ENCODE data around the gene TBC1D32.

TBC1D32 gene

GRCh38 chr6:121187833-121188200 is 146.5 kb downstream of the TBC1D32 start:
- no peaks in the 10 kb centered on the region for H3K79me2 ChIP-seq (ENCODE audit: control insufficient read depth, insufficient read depth, low read length, poor library complexity)
- no peaks in the 10 kb centered on the region for H3K4me1 ChIP-seq (ENCODE audit: control insufficient read depth in 1 of 2, insufficient read depth in 2 of 2, low read length in 2 of 2)
- H2BK5ac ChIP-seq (ENCODE audit: low read depth, low read length, poor library complexity) = no peak overlapping the region

DNA sequence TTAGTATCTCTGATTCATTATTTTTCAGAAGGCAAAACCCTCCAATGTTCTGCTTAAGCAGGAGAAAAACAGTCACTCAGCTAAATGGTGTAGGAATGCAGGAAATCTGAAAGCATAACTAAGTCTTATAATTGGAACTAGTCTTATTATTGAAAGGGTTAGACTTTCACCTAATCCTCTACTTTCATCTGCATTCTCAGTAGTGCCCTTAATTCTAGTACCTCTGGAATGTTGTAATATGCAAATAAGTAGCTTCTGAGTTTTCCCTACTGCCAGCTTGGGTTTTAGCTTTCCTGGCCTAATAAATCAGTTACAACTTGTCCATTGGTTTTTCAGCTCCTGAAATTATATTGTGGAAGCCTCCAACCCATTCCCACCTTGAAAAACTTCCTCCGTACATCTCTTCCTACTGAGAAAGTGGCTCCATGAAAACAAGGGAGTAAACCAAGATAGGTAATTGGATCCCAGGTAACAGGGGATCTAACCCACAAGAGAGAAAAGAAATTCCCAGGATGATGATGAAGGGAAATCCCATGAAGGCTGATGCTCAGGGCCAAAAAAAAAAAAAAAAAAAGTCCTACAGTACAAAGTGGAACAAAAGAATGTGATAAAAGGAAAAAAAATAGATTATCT is 147.0 kb downstream of the TBC1D32 start:
- H3K4me1 ChIP-seq (ENCODE audit: control insufficient read depth in 1 of 2, insufficient read depth in 2 of 2, low read length in 2 of 2) = no peaks in the 10 kb centered on the region
- no peak overlapping the region for H4K91ac ChIP-seq (ENCODE audit: low read depth, low read length)
- H3K23ac ChIP-seq (ENCODE audit: low read length) = no peak overlapping the region
- H2BK120ac ChIP-seq (ENCODE audit: insufficient read depth, low read length, poor library complexity) = no peak overlapping the region
- no peak overlapping the region for H2AFZ ChIP-seq (ENCODE audit: insufficient read depth, low read length, poor library complexity)
- no peaks in the 10 kb centered on the region for H3K79me2 ChIP-seq (ENCODE audit: control insufficient read depth, insufficient read depth, low read length, poor library complexity)
- no peak overlapping the region for H2BK5ac ChIP-seq (ENCODE audit: low read depth, low read length, poor library complexity)
- H3K4me2 ChIP-seq (ENCODE audit: low read length) = no peak overlapping the region
- no peak overlapping the region for H3K14ac ChIP-seq (ENCODE audit: low read length)
- H3K27me3 ChIP-seq (ENCODE audit: insufficient read depth, low read length) = no peaks in the 10 kb centered on the region
- H2AK5ac ChIP-seq (ENCODE audit: low read length) = no peak overlapping the region
- H4K12ac ChIP-seq (ENCODE audit: low read depth, low read length) = no peak overlapping the region
- no peak overlapping the region for H4K8ac ChIP-seq (ENCODE audit: low read depth, low read length)
- no peak overlapping the region for H3K18ac ChIP-seq (ENCODE audit: low read length)
- H3K4ac ChIP-seq (ENCODE audit: low read depth, low read length) = no peak overlapping the region
- no peak overlapping the region for H2BK12ac ChIP-seq (ENCODE audit: low read length)
- peak in 1 of 2 donors; percentile 3 for DNase-seq
- H3K9ac ChIP-seq (ENCODE audit: low read length) = no peak overlapping the region
- no peak overlapping the region for H3K27ac ChIP-seq (ENCODE audit: low read depth, low read length)
- H3K79me1 ChIP-seq (ENCODE audit: low read length) = no peaks in the 10 kb centered on the region
- WGBS (ENCODE audit: extremely low coverage, insufficient coverage, insufficient read length) = no CpG with 5 or more reads among the region's 1 CpG
- H3K9me3 ChIP-seq (ENCODE audit: insufficient read depth, low read depth, low read length) = no peaks in the 10 kb centered on the region
- H3K36me3 ChIP-seq (ENCODE audit: control insufficient read depth in 1 of 2, insufficient read depth in 2 of 2, low read length in 2 of 2) = no peaks in the 10 kb centered on the region
- H3K4me3 ChIP-seq (ENCODE audit: low read depth, low read length) = no peak overlapping the region

More at GRCh38 chr6:121187833-121188200, 146.5 kb downstream of the TBC1D32 start:
- DNase-seq = peak in 1 of 2 donors; percentile 81
- Histone ChIP-seq H3K79me1 (ENCODE audit: low read length) (no peaks in the 10 kb centered on the region), H3K36me3 (ENCODE audit: control insufficient read depth in 1 of 2, insufficient read depth in 2 of 2, low read length in 2 of 2) (no peaks in the 10 kb centered on the region), H2AK5ac (ENCODE audit: low read length) (no peak overlapping the region), H4K8ac (ENCODE audit: low read depth, low read length) (no peak overlapping the region), H3K18ac (ENCODE audit: low read length) (no peak overlapping the region), H4K12ac (ENCODE audit: low read depth, low read length) (no peak overlapping the region), H3K4me2 (ENCODE audit: low read length) (no peak overlapping the region), H3K14ac (ENCODE audit: low read length) (no peak overlapping the region), H3K4ac (ENCODE audit: low read depth, low read length) (no peak overlapping the region), H3K23ac (ENCODE audit: low read length) (no peak overlapping the region), H3K27ac (ENCODE audit: low read depth, low read length) (no peak overlapping the region), H2AFZ (ENCODE audit: insufficient read depth, low read length, poor library complexity) (no peak overlapping the region), H2BK120ac (ENCODE audit: insufficient read depth, low read length, poor library complexity) (no peak overlapping the region), H3K9ac (ENCODE audit: low read length) (no peak overlapping the region), H2BK12ac (ENCODE audit: low read length) (no peak overlapping the region), H3K27me3 (ENCODE audit: insufficient read depth, low read length) (no peaks in the 10 kb centered on the region), H3K9me3 (ENCODE audit: insufficient read depth, low read depth, low read length) (no peaks in the 10 kb centered on the region), H4K91ac (ENCODE audit: low read depth, low read length) (no peak overlapping the region), H3K4me3 (ENCODE audit: low read depth, low read length) (no peak overlapping the region)
- WGBS (ENCODE audit: extremely low coverage, insufficient coverage, insufficient read length) = no CpG with 5 or more reads among the region's 1 CpG

- H4K12ac ChIP-seq (ENCODE audit: low read depth, low read length) = no peak overlapping the region
- H3K9ac ChIP-seq (ENCODE audit: low read length) = no peak overlapping the region
- no peaks in the 10 kb centered on the region for H3K36me3 ChIP-seq (ENCODE audit: control insufficient read depth in 1 of 2, insufficient read depth in 2 of 2, low read length in 2 of 2)
- H3K9me3 ChIP-seq (ENCODE audit: insufficient read depth, low read depth, low read length) = no peaks in the 10 kb centered on the region
- no CpG with 5 or more reads among the region's 1 CpG for WGBS (ENCODE audit: extremely low coverage, insufficient coverage, insufficient read length)
- no peak overlapping the region for H4K91ac ChIP-seq (ENCODE audit: low read depth, low read length)
- no peak overlapping the region for H3K4ac ChIP-seq (ENCODE audit: low read depth, low read length)
- H2BK12ac ChIP-seq (ENCODE audit: low read length) = no peak overlapping the region
- H3K23ac ChIP-seq (ENCODE audit: low read length) = no peak overlapping the region
- no peak overlapping the region for H2BK5ac ChIP-seq (ENCODE audit: low read depth, low read length, poor library complexity)
- no peak overlapping the region for H3K14ac ChIP-seq (ENCODE audit: low read length)
- H3K18ac ChIP-seq (ENCODE audit: low read length) = no peak overlapping the region
- no peak overlapping the region for H3K4me3 ChIP-seq (ENCODE audit: low read depth, low read length)
- no peak overlapping the region for H3K27ac ChIP-seq (ENCODE audit: low read depth, low read length)
- no peaks in the 10 kb centered on the region for H3K79me1 ChIP-seq (ENCODE audit: low read length)
- no peaks in the 10 kb centered on the region for H3K79me2 ChIP-seq (ENCODE audit: control insufficient read depth, insufficient read depth, low read length, poor library complexity)
- H2AFZ ChIP-seq (ENCODE audit: insufficient read depth, low read length, poor library complexity) = no peak overlapping the region
- H3K27me3 ChIP-seq (ENCODE audit: insufficient read depth, low read length) = no peaks in the 10 kb centered on the region
- no peaks in the 10 kb centered on the region for H3K4me1 ChIP-seq (ENCODE audit: control insufficient read depth in 1 of 2, insufficient read depth in 2 of 2, low read length in 2 of 2)
- DNase-seq = no peak
- H2BK120ac ChIP-seq (ENCODE audit: insufficient read depth, low read length, poor library complexity) = no peak overlapping the region
- no peak overlapping the region for H2AK5ac ChIP-seq (ENCODE audit: low read length)
- H3K4me2 ChIP-seq (ENCODE audit: low read length) = no peak overlapping the region
- H4K8ac ChIP-seq (ENCODE audit: low read depth, low read length) = no peak overlapping the region
These were observed 150.5 kb downstream of the TBC1D32 start for GRCh38 chr6:121183742-121184141.

DNA sequence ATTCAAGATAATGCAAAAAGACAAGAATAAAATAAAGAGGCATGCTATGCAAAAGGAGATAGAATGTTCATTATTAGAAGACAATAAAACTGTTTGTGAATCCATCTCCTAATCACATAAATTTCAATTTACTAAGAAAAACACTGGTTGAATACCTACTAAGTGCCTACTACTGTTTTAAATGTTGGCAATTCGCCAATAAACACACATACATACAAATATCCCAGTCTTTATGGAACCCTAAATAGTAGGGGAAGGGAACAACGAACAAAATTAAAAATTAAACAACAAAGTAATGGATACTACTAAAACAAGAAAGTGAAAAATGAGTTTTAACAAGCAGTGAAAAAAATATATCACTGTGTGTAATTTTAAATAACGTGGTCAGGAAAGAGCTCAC is 158.5 kb downstream of the TBC1D32 start:
- H4K91ac ChIP-seq (ENCODE audit: low read depth, low read length) = no peak overlapping the region
- no peaks in the 10 kb centered on the region for H3K27me3 ChIP-seq (ENCODE audit: insufficient read depth, low read length)
- no peak overlapping the region for H3K14ac ChIP-seq (ENCODE audit: low read length)
- H3K36me3 ChIP-seq (ENCODE audit: control insufficient read depth in 1 of 2, insufficient read depth in 2 of 2, low read length in 2 of 2) = no peaks in the 10 kb centered on the region
- H2BK120ac ChIP-seq (ENCODE audit: insufficient read depth, low read length, poor library complexity) = no peak overlapping the region
- H3K4me3 ChIP-seq (ENCODE audit: low read depth, low read length) = no peak overlapping the region
- H3K4me1 ChIP-seq (ENCODE audit: control insufficient read depth in 1 of 2, insufficient read depth in 2 of 2, low read length in 2 of 2) = no peaks in the 10 kb centered on the region
- H4K8ac ChIP-seq (ENCODE audit: low read depth, low read length) = no peak overlapping the region
- H2AFZ ChIP-seq (ENCODE audit: insufficient read depth, low read length, poor library complexity) = no peak overlapping the region
- no peak for DNase-seq
- H3K79me1 ChIP-seq (ENCODE audit: low read length) = no peaks in the 10 kb centered on the region
- H3K9me3 ChIP-seq (ENCODE audit: insufficient read depth, low read depth, low read length) = no peaks in the 10 kb centered on the region
- no peak overlapping the region for H2BK12ac ChIP-seq (ENCODE audit: low read length)
- WGBS (ENCODE audit: extremely low coverage, insufficient coverage, insufficient read length) = no CpG with 5 or more reads among the region's 3 CpGs
- no peaks in the 10 kb centered on the region for H3K79me2 ChIP-seq (ENCODE audit: control insufficient read depth, insufficient read depth, low read length, poor library complexity)
- no peak overlapping the region for H2AK5ac ChIP-seq (ENCODE audit: low read length)
- H3K4me2 ChIP-seq (ENCODE audit: low read length) = no peak overlapping the region
- no peak overlapping the region for H3K27ac ChIP-seq (ENCODE audit: low read depth, low read length)
- no peak overlapping the region for H3K23ac ChIP-seq (ENCODE audit: low read length)
- no peak overlapping the region for H4K12ac ChIP-seq (ENCODE audit: low read depth, low read length)
- no peak overlapping the region for H3K4ac ChIP-seq (ENCODE audit: low read depth, low read length)
- H3K18ac ChIP-seq (ENCODE audit: low read length) = no peak overlapping the region
- H3K9ac ChIP-seq (ENCODE audit: low read length) = no peak overlapping the region
- no peak overlapping the region for H2BK5ac ChIP-seq (ENCODE audit: low read depth, low read length, poor library complexity)

Measured in trophoblast cell (in vitro differentiated cells and primary cell).